Body of pancreas (tissue), 4 donors: ENCODE measurements around the gene GKN2.

ENCODE experiments used
- POLR2A ChIP-seq, 3 donors: fragments of 450-650 bp; IDR thresholded peaks; one replicate each; pipeline ENCODE4 v1.6.1; 2016; ENCODE audit warnings: antibody characterized with exemption in 3 of 3, mild to moderate bottlenecking in 2 of 3
- TF ChIP-seq, protein P1 (sequence below), 7 experiments: fragments of 450-650 bp in 4 of 7; fragments of 200-600 bp in 3 of 7; sonication (generic) in 3 of 7; IDR thresholded peaks; one replicate each; pipeline ENCODE4 v1.5.1; 2016 to 2019; ENCODE audit warnings: antibody characterized with exemption in 7 of 7

DNA sequence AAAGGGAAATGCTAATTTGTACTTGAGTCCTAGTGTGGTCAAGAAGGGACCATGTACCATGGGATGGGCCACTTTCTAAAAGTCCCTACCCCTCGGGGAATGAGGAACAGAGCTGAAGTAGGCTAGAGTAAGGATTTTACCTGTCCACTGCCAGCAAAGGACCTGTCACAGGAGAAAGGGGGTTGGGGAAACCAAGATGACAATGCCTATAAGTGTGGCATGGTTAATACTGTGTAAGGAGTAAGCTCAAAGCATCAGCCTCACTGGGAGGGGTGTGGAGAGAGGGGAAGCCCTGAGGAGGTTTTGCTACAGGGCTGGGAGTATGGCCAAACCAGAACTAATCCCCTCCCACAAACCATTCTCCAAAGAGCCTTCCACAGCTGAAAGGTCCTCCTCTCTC lies 15.8 kb downstream of the GKN2 start:
- TF ChIP-seq, protein P1, sequence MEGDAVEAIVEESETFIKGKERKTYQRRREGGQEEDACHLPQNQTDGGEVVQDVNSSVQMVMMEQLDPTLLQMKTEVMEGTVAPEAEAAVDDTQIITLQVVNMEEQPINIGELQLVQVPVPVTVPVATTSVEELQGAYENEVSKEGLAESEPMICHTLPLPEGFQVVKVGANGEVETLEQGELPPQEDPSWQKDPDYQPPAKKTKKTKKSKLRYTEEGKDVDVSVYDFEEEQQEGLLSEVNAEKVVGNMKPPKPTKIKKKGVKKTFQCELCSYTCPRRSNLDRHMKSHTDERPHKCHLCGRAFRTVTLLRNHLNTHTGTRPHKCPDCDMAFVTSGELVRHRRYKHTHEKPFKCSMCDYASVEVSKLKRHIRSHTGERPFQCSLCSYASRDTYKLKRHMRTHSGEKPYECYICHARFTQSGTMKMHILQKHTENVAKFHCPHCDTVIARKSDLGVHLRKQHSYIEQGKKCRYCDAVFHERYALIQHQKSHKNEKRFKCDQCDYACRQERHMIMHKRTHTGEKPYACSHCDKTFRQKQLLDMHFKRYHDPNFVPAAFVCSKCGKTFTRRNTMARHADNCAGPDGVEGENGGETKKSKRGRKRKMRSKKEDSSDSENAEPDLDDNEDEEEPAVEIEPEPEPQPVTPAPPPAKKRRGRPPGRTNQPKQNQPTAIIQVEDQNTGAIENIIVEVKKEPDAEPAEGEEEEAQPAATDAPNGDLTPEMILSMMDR (IDR thresholded peaks at IDR 0.05) = no peak
- no peak for TF ChIP-seq POLR2A (IDR thresholded peaks at IDR 0.05)
